Endodermal cell (in vitro differentiated cells): ENCODE data around the gene MUC20. TPM values are rescaled to one million over a fixed set of nuclear protein-coding genes. Genes with fewer than 3 reads are reported as not detected.

ENCODE experiments used
- DNase-seq: peaks from one replicate; pipeline ENCODE4 v3.0.0-alpha.2; 2017
- H3K27ac ChIP-seq: 2 replicates; pipeline ENCODE4 v1.5.1; 2013; ENCODE audit warnings: mild to moderate bottlenecking, low read depth, low read length, moderate library complexity
- H3K27me3 ChIP-seq: 2 replicates; pipeline ENCODE4 v1.6.1; 2013; ENCODE audit warnings: mild to moderate bottlenecking, low read length, moderate library complexity; ENCODE audit not compliant: insufficient read depth, control insufficient read depth, poor library complexity, severe bottlenecking
- H3K36me3 ChIP-seq: 2 replicates; pipeline ENCODE4 v1.7.0; 2013; ENCODE audit warnings: mild to moderate bottlenecking, low read length, moderate library complexity; ENCODE audit not compliant: control insufficient read depth, insufficient read depth
- H3K4me1 ChIP-seq: one replicate; pipeline ENCODE4 v1.7.0; 2013; ENCODE audit warnings: low read length; ENCODE audit not compliant: control insufficient read depth, insufficient read depth
- H3K4me3 ChIP-seq: 2 replicates; pipeline ENCODE4 v1.5.1; 2013; ENCODE audit warnings: mild to moderate bottlenecking, low read length, moderate library complexity
- H3K9ac ChIP-seq: 2 replicates; pipeline ENCODE4 v1.6.1; 2013; ENCODE audit warnings: mild to moderate bottlenecking, low read length, moderate library complexity; ENCODE audit not compliant: poor library complexity, severe bottlenecking; ENCODE audit errors: extremely low read depth
- H3K9me3 ChIP-seq: 2 replicates; pipeline ENCODE4 v1.6.1; 2013; ENCODE audit warnings: mild to moderate bottlenecking, low read length, moderate library complexity; ENCODE audit not compliant: control insufficient read depth
- H3K27ac Mint-ChIP-seq: 2 replicates; pipeline ENCODE4 v1.8.0; 2020; ENCODE audit warnings: mixed read lengths
- H3K27me3 Mint-ChIP-seq: 2 replicates; pipeline ENCODE4 v1.8.0; 2021; ENCODE audit warnings: mild to moderate bottlenecking, mixed read lengths; ENCODE audit not compliant: insufficient read depth
- H3K36me3 Mint-ChIP-seq: 2 replicates; pipeline ENCODE4 v1.8.0; 2020; ENCODE audit warnings: low read depth, mixed read lengths
- H3K4me1 Mint-ChIP-seq: 2 replicates; pipeline ENCODE4 v1.8.0; 2020; ENCODE audit warnings: mixed read lengths
- H3K4me3 Mint-ChIP-seq: 2 replicates; pipeline ENCODE4 v1.8.0; 2020; ENCODE audit warnings: mild to moderate bottlenecking, moderate library complexity, mixed read lengths
- H3K9me3 Mint-ChIP-seq: 2 replicates; pipeline ENCODE4 v1.8.0; 2020; ENCODE audit warnings: mild to moderate bottlenecking, mixed read lengths
- CTCF ChIP-seq: fragments of 200-600 bp; sonication (generic); conservative IDR thresholded peaks from 2 replicates; pipeline ENCODE4 v1.5.0; 2021; ENCODE audit warnings: antibody characterized with exemption, mild to moderate bottlenecking
- WGBS, 2 experiments: methylation state at CpG; one replicate each; pipeline versions ENCODE4 v1.1.5 to v1.1.7; 2013; ENCODE audit warnings: missing lambda C conversion rate in 2 of 2, mixed read lengths in 1 of 2; ENCODE audit not compliant: insufficient coverage in 1 of 2, insufficient read length in 1 of 2; 5-methylcytosine and 5-hydroxymethylcytosine counted together
- total RNA-seq, 2 donors: library from RNA; stranded (reverse); fragmentation: NEBNext Ultra II Directional in 1 of 2; extraction: Animal tissue kit (Norgen Biotek cat#: 25700) in 1 of 2; gene quantifications; 2 replicates in 1 of 2; 3 replicates in 1 of 2; pipeline ENCODE4 v1.2.1, GENCODE V29; 2021

The MUC20 gene
- total RNA-seq, 2 donors from 2014 or later: 0.89 to 1.3 TPM

DNA sequence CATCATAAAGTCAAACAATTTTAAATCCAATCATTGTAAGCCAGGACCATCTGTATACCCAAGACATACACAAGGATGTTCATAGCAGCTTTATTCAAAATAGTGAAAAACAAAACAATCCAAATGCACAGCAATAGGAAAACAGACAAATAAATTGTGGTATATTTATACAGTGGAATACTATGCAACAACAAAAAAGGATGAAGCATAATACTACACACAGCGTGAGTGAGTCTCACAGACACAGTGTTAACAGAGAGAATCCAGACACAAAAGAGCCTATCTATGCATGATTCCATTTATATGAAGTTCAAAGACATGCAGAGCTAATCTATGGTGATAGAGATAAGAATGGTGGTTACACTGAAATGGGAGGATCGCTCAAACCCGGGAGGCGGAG lies 5.6 kb upstream of the MUC20 start:
- Mint-ChIP-seq H3K4me1 (peaks cover 42% of the 10 kb centered on the region), H3K27me3 (no peaks in the 10 kb centered on the region), H3K4me3 (no peak overlapping the region), H3K36me3 (peaks cover 10% of the 10 kb centered on the region), H3K9me3 (peaks cover 39% of the 10 kb centered on the region), H3K27ac (no peak overlapping the region)
- Histone ChIP-seq H3K36me3 (no peaks in the 10 kb centered on the region), H3K9ac (no peak overlapping the region), H3K4me1 (peaks cover 23% of the 10 kb centered on the region), H3K9me3 (peaks cover 12% of the 10 kb centered on the region), H3K27ac (no peak overlapping the region), H3K4me3 (no peak overlapping the region), H3K27me3 (no peaks in the 10 kb centered on the region)
- DNase-seq: no peak
- WGBS, 2 experiments: 68 to 77% methylated on average over 4 of the region's 4 CpGs
- TF ChIP-seq CTCF: no peak

GRCh38 chr3:195715583-195716266 lies 5.1 kb upstream of the MUC20 start:
- no peak overlapping the region for H3K4me3 Mint-ChIP-seq
- TF ChIP-seq CTCF: no peak
- 86 to 89% methylated on average over 14 of the region's 14 CpGs for WGBS, 2 experiments

GRCh38 chr3:195717416-195717815 lies 3.4 kb upstream of the MUC20 start:
- H3K4me1 Mint-ChIP-seq: peaks cover 40% of the 10 kb centered on the region
- H3K4me1 ChIP-seq: peaks cover 23% of the 10 kb centered on the region
- H3K27ac Mint-ChIP-seq: no peak overlapping the region

More at GRCh38 chr3:195715583-195716266, 5.1 kb upstream of the MUC20 start:
- no peaks in the 10 kb centered on the region for H3K36me3 ChIP-seq
- Mint-ChIP-seq H3K27ac (no peak overlapping the region), H3K4me1 (peaks cover 44% of the 10 kb centered on the region), H3K27me3 (no peaks in the 10 kb centered on the region), H3K9me3 (peaks cover 34% of the 10 kb centered on the region), H3K36me3 (peaks cover 8% of the 10 kb centered on the region)
- no peaks in the 10 kb centered on the region for H3K27me3 ChIP-seq
- H3K9ac ChIP-seq: no peak overlapping the region
- H3K4me1 ChIP-seq: peaks cover 23% of the 10 kb centered on the region
- peak; percentile 42 for DNase-seq
- H3K4me3 ChIP-seq: no peak overlapping the region
- peaks cover 12% of the 10 kb centered on the region for H3K9me3 ChIP-seq
- no peak overlapping the region for H3K27ac ChIP-seq

More at GRCh38 chr3:195717416-195717815, 3.4 kb upstream of the MUC20 start:
- Histone ChIP-seq H3K9me3 (peaks cover 12% of the 10 kb centered on the region), H3K27ac (no peak overlapping the region), H3K4me3 (no peak overlapping the region), H3K36me3 (no peaks in the 10 kb centered on the region), H3K9ac (no peak overlapping the region), H3K27me3 (no peaks in the 10 kb centered on the region)
- Mint-ChIP-seq H3K27me3 (no peaks in the 10 kb centered on the region), H3K9me3 (peaks cover 21% of the 10 kb centered on the region), H3K4me3 (peak overlapping the region; percentile 1), H3K36me3 (peaks cover 8% of the 10 kb centered on the region)
- peak; percentile 65 for DNase-seq
- TF ChIP-seq CTCF: no peak
- 79 to 80% methylated on average over 9 of the region's 9 CpGs for WGBS, 2 experiments
